OCI-LY7 (cell line): ENCODE data around the gene DNM2. TPM values are rescaled to one million over a fixed set of nuclear protein-coding genes. Genes with fewer than 3 reads are reported as not detected.
"Not testable (repeated sequence)": the region's sequence is repeated elsewhere in the genome, so short reads cannot be mapped to it uniquely, and the experiment has no call there.

Source experiments
- BruUV-seq: library from RNA; stranded (reverse); fragments of 400-500 nt; replicated peaks from 2 replicates; lab custom pipeline; 2021; lab: Mats Ljungman, UMichigan
- CTCF ChIA-PET: fragments of 300-600 bp; sonication (Branson Sonifier 250); formaldehyde crosslinking; loops from one replicate; lab custom pipeline; 2022; ENCODE audit warnings: antibody characterized with exemption; ENCODE audit not compliant: unreplicated experiment; lab: Charles Lee
- POLR2A ChIA-PET: fragments of 300-600 bp; sonication (Branson Sonifier 250); formaldehyde crosslinking; loops from one replicate; lab custom pipeline; 2022; ENCODE audit warnings: antibody characterized with exemption; lab: Charles Lee
- DNase-seq: peaks from one replicate; pipeline ENCODE4 v3.0.0-alpha.2; 2015; ENCODE audit warnings: low spot score
- H2AFZ ChIP-seq: fragments of 200-600 bp; sonication (generic), shearing (Covaris generic); 2 replicates; pipeline ENCODE4 v1.6.1; 2014; ENCODE audit warnings: mild to moderate bottlenecking, antibody characterized with exemption, low read length, moderate library complexity
- H3K27ac ChIP-seq: fragments of 200-600 bp; sonication (generic); 2 replicates; pipeline ENCODE4 v1.5.1; 2014; ENCODE audit warnings: mixed run types, low read depth, mild to moderate bottlenecking, moderate library complexity, low read length, inconsistent platforms; ENCODE audit not compliant: poor library complexity, severe bottlenecking
- H3K36me3 ChIP-seq: fragments of 200-600 bp; sonication (generic); 2 replicates; pipeline ENCODE4 v1.6.1; 2014; ENCODE audit warnings: mild to moderate bottlenecking, antibody characterized with exemption, low read length, moderate library complexity, mixed read lengths; ENCODE audit not compliant: insufficient read depth
- H3K4me1 ChIP-seq: fragments of 200-600 bp; sonication (generic); 2 replicates; pipeline ENCODE4 v1.5.1; 2014; ENCODE audit warnings: mild to moderate bottlenecking, low read length; ENCODE audit not compliant: insufficient read depth, poor library complexity, severe bottlenecking
- H3K4me2 ChIP-seq: fragments of 200-600 bp; sonication (generic); 2 replicates; pipeline ENCODE4 v1.6.1; 2014; ENCODE audit warnings: mild to moderate bottlenecking, low read length
- H3K4me3 ChIP-seq: fragments of 200-600 bp; sonication (generic); 2 replicates; pipeline ENCODE4 v1.5.1; 2014; ENCODE audit warnings: mild to moderate bottlenecking, low read depth, low read length; ENCODE audit not compliant: poor library complexity, severe bottlenecking
- H3K79me2 ChIP-seq: fragments of 200-600 bp; sonication (generic); 2 replicates; pipeline ENCODE4 v1.6.1; 2016; ENCODE audit warnings: low read depth, mild to moderate bottlenecking, low read length, moderate library complexity, mixed read lengths; ENCODE audit not compliant: insufficient read depth
- H3K9me2 ChIP-seq: fragments of 200-600 bp; sonication (generic); 2 replicates; pipeline ENCODE4 v1.6.1; 2016; ENCODE audit warnings: mild to moderate bottlenecking, low read length, mixed read lengths; ENCODE audit not compliant: insufficient read depth
- H3K9me3 ChIP-seq: fragments of 200-600 bp; sonication (generic); 2 replicates; pipeline ENCODE4 v1.6.1; 2014; ENCODE audit warnings: mild to moderate bottlenecking, mixed run types, low read length, mixed read lengths
- H4K20me1 ChIP-seq: fragments of 200-600 bp; sonication (generic); 2 replicates; pipeline ENCODE4 v1.6.1; 2014; ENCODE audit warnings: mild to moderate bottlenecking, antibody characterized with exemption, low read length, moderate library complexity, mixed read lengths; ENCODE audit not compliant: insufficient read depth
- EZH2phosphoT487 ChIP-seq: fragments of 200-600 bp; sonication (generic); IDR thresholded peaks from 2 replicates; pipeline ENCODE4 v1.6.1; 2018; ENCODE audit warnings: low read depth, borderline replicate concordance, mild to moderate bottlenecking, mixed run types, antibody characterized with exemption, low read length, moderate library complexity, mixed read lengths
- intact Hi-C: fragments of 100-400 bp; cut with micrococcal nuclease; formaldehyde crosslinking; loops from one replicate; pipeline ENCODE4 v1.10.0; 2022; ENCODE audit not compliant: unreplicated experiment
- total RNA-seq, 2 experiments: library from RNA; depleted of rRNA in 1 of 2; stranded (reverse); fragments of >200 nt in 1 of 2; shearing (Covaris generic) in 1 of 2; gene quantifications; 2 replicates each; pipeline ENCODE4 v1.2.3, GENCODE V29; 2014 to 2022
- TF ChIP-seq, protein P1 (sequence below): fragments of 200-600 bp; sonication (generic); conservative IDR thresholded peaks from 2 replicates; pipeline ENCODE4 v1.5.1; 2014; ENCODE audit warnings: mild to moderate bottlenecking, antibody characterized with exemption, low read length, moderate library complexity, mixed read lengths

The DNM2 gene
- total RNA-seq, 2 experiments from 2014 or later: 139 to 165 TPM

DNA sequence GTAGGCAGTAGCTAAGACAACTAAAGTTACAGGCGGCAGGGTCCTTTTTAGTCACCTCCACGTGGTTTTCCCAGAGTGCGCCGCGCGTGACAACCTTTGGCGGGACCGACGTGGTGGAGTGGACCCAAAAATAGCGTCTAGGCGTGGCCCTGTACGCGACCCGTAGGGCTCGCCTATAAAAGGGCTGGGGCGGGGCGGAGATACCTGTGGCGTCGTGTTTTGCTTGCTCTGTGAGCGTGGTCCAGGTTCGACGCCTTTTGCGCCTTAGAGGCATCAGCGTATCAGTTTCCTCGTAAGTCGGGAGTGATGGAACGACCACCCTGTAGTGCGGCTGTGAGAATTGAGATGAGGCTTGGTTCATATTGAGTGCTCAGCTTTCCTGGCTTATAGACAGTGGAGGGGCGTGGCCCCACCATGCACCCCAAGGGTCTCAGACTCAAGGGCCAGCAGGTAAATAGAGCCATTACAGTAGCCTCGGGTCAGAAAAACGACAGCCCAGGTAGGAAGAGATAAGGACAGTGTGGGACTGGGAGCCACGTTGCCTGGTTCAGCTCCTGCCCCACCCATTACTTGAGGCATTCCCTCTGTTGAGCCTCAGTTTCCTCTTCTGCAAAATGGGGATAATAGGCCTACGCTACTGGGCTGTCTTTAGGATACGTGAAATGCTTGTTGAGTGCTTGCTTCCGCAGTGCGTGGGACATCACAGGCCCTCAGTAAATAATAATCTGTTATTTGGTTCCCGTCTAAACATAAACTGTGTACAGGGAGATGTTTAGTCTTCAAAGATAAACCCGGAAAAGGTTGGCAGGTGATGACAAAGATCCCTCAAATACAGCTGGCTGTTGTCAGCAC is 118.8 kb downstream of the DNM2 start:
- ChIA-PET CTCF (interaction anchor here (1.2 to 1.4 kb wide), 2 partner anchors 22 to 27 kb away, joined by 3 to 10 read pairs; no protein-coding TSS in a partner anchor), POLR2A (interaction anchor here (0.6 to 1.3 kb wide), 7 partner anchors 9 to 119 kb away, joined by 3 to 11 read pairs (median 4); partner anchors contain the start of gene DNM2)
- no peaks in the 10 kb centered on the region for H3K9me2 ChIP-seq
- H4K20me1 ChIP-seq: no peaks in the 10 kb centered on the region
- H2AFZ ChIP-seq: peak overlapping the region; percentile 69
- peak overlapping the region; percentile 74 for H3K4me3 ChIP-seq
- TF ChIP-seq, protein P1, sequence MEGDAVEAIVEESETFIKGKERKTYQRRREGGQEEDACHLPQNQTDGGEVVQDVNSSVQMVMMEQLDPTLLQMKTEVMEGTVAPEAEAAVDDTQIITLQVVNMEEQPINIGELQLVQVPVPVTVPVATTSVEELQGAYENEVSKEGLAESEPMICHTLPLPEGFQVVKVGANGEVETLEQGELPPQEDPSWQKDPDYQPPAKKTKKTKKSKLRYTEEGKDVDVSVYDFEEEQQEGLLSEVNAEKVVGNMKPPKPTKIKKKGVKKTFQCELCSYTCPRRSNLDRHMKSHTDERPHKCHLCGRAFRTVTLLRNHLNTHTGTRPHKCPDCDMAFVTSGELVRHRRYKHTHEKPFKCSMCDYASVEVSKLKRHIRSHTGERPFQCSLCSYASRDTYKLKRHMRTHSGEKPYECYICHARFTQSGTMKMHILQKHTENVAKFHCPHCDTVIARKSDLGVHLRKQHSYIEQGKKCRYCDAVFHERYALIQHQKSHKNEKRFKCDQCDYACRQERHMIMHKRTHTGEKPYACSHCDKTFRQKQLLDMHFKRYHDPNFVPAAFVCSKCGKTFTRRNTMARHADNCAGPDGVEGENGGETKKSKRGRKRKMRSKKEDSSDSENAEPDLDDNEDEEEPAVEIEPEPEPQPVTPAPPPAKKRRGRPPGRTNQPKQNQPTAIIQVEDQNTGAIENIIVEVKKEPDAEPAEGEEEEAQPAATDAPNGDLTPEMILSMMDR: no peak
- no peak for TF ChIP-seq EZH2phosphoT487
- peak overlapping the region; percentile 78 for H3K4me2 ChIP-seq
- intact Hi-C loops: loop anchor here (2.0 to 5.0 kb wide), 2 partner anchors 28 to 269 kb away; partner anchors contain the start of genes CDKN2D and KRI1
- TSS peak; percentile 70 for BruUV-seq
- DNase-seq: peak; percentile 92
- no peaks in the 10 kb centered on the region; the same call in 1 of the 2 replicates for H3K9me3 ChIP-seq
- H3K36me3 ChIP-seq: peaks cover 25% of the 10 kb centered on the region
- H3K27ac ChIP-seq: peak overlapping the region; percentile 84
- H3K4me1 ChIP-seq: peaks cover 26% of the 10 kb centered on the region
- no peaks in the 10 kb centered on the region; the same call in 1 of the 2 replicates for H3K79me2 ChIP-seq

DNA sequence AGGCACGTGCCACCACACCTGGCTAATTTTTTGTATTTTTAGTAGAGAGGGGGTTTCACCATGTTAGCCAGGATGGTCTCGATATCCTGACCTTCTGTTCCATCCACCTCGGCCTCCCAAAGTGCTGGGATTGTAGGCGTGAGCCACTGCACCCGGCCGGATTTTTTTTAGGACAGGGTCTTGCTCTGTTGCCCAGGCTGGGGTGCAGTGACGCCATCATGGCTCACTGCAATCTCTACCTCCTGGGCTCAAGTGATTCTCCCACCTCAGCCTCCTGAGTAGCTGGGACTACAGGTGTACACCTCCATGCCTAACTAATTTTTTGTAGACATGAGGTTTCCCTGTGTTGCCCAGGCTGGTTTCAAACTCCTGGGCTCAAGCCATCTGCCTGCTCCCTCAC is 119.8 kb downstream of the DNM2 start:
- H3K79me2 ChIP-seq, H3K9me3 ChIP-seq, H3K4me3 ChIP-seq, CTCF ChIA-PET, H3K27ac ChIP-seq, DNase-seq, H2AFZ ChIP-seq, H3K4me2 ChIP-seq, BruUV-seq, H3K9me2 ChIP-seq, H4K20me1 ChIP-seq: not testable (repeated sequence)
- H3K4me1 ChIP-seq: peaks cover 26% of the 10 kb centered on the region
- intact Hi-C loops: loop anchor here (2.0 to 5.0 kb wide), 2 partner anchors 27 to 270 kb away; partner anchors contain the start of genes CDKN2D and KRI1
- H3K36me3 ChIP-seq: peaks cover 17% of the 10 kb centered on the region
- POLR2A ChIA-PET: interaction anchor here (1.0 kb wide), 1 partner anchor 35 kb away, joined by 6 read pairs; no protein-coding TSS in a partner anchor

DNA sequence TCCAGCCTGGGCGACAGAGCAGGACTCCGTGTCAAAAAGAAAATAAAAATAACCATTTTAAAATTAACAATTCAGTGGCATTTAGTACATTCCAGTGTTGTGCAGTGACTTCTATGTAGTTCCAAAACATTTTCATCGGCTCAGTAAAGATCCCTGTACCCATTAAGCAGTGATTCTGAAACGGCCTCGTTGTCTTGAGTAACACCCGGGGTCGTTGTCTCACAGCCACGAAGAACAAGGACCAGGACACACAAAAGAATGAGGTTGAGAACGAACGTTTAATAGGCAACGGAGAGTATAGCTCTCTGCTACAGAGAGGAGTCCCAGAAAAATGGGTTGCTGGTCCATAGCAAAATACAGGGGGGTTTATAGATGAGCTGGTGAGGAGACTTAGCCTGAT is 120.5 kb downstream of the DNM2 start:
- Histone ChIP-seq H3K9me3 (no peaks in the 10 kb centered on the region; the same call in 1 of the 2 replicates), H4K20me1 (no peaks in the 10 kb centered on the region), H3K79me2 (no peaks in the 10 kb centered on the region; the same call in 1 of the 2 replicates), H3K36me3 (peaks cover 9% of the 10 kb centered on the region), H2AFZ (no peak overlapping the region), H3K9me2 (no peaks in the 10 kb centered on the region), H3K4me1 (peaks cover 26% of the 10 kb centered on the region), H3K4me2 (peak overlapping the region; percentile 26; the same call in 1 of the 2 replicates), H3K27ac (no peak overlapping the region), H3K4me3 (no peak overlapping the region)
- no peak for DNase-seq
- CTCF ChIA-PET: no interaction called here
- intact Hi-C loops: loop anchor here (5.0 kb wide), 1 partner anchor 271 kb away; the partner anchor contains the start of genes CDKN2D and KRI1
- POLR2A ChIA-PET: interaction anchor here (0.6 kb wide), 1 partner anchor 15 kb away, joined by 4 read pairs; no protein-coding TSS in a partner anchor
- TF ChIP-seq, protein P1: no peak
- no peak for TF ChIP-seq EZH2phosphoT487
- BruUV-seq: no TSS peak
